Nephron (organoid): ENCODE data around the gene FOXP3.
"Not testable (repeated sequence)": the region's sequence is repeated elsewhere in the genome, so short reads cannot be mapped to it uniquely, and the experiment has no call there.

Source experiments
- H3K27ac Mint-ChIP-seq, 3 experiments: 2 replicates each; pipeline ENCODE4 v1.8.0; 2020; ENCODE audit warnings: mixed read lengths in 3 of 3, mild to moderate bottlenecking in 2 of 3, moderate library complexity in 1 of 3
- H3K27me3 Mint-ChIP-seq: 2 replicates; pipeline ENCODE4 v1.8.0; 2021; ENCODE audit warnings: low read depth, mild to moderate bottlenecking, moderate library complexity, mixed read lengths
- H3K36me3 Mint-ChIP-seq: 2 replicates; pipeline ENCODE4 v1.8.0; 2020; ENCODE audit warnings: low read depth, mixed read lengths
- H3K4me1 Mint-ChIP-seq: 2 replicates; pipeline ENCODE4 v1.8.0; 2020; ENCODE audit warnings: mixed read lengths
- H3K4me3 Mint-ChIP-seq, 3 experiments: 2 replicates each; pipeline ENCODE4 v1.8.0; 2020; ENCODE audit warnings: mild to moderate bottlenecking in 3 of 3, mixed read lengths in 3 of 3, moderate library complexity in 2 of 3
- H3K9me3 Mint-ChIP-seq: 2 replicates; pipeline ENCODE4 v1.8.0; 2020; ENCODE audit warnings: mixed read lengths
- TF ChIP-seq, protein P1 (sequence below), 3 experiments: fragments of 200-600 bp; sonication (generic); IDR thresholded peaks; one replicate each; pipeline ENCODE4 v1.5.0; 2021; ENCODE audit warnings: antibody characterized with exemption in 3 of 3; ENCODE audit not compliant: unreplicated experiment in 3 of 3

Gene FOXP3

DNA sequence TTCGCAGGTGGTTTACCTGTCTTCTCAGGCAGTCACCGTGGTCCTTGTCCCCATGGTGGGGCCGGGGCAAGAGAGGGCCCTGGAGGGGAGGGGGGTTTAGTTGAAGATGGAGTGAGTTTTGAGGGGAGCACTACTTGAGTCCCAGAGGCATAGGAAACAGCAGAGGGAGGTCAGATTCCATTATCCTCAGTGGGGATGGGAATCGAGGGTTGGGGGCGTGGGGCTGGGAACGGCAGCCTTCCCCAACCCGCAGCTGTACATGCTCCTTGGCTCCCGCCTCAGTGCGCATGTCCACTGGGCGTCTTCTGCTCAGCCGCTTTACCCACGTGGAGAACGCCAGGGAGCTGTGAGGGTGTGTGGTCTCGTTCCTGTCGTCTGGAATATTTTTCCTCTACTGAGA is 38.8 kb upstream of the FOXP3 start, which contains the start of gene GAGE10:
Gene GAGE10 (plus strand): TSS at position 301 of the 400 bp plus-strand sequence. CDS start 1,214 bp downstream, outside the sequence.
- no peak within 1 kb of the TSS for H3K4me3 Mint-ChIP-seq
- no peaks in the 10 kb centered on the region for H3K36me3 Mint-ChIP-seq
- TF ChIP-seq, protein P1, sequence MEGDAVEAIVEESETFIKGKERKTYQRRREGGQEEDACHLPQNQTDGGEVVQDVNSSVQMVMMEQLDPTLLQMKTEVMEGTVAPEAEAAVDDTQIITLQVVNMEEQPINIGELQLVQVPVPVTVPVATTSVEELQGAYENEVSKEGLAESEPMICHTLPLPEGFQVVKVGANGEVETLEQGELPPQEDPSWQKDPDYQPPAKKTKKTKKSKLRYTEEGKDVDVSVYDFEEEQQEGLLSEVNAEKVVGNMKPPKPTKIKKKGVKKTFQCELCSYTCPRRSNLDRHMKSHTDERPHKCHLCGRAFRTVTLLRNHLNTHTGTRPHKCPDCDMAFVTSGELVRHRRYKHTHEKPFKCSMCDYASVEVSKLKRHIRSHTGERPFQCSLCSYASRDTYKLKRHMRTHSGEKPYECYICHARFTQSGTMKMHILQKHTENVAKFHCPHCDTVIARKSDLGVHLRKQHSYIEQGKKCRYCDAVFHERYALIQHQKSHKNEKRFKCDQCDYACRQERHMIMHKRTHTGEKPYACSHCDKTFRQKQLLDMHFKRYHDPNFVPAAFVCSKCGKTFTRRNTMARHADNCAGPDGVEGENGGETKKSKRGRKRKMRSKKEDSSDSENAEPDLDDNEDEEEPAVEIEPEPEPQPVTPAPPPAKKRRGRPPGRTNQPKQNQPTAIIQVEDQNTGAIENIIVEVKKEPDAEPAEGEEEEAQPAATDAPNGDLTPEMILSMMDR (IDR thresholded peaks at IDR 0.05; ENCODE audit: unreplicated experiment in 3 of 3): no peak
- no peaks in the 10 kb centered on the region for H3K4me1 Mint-ChIP-seq
- peaks cover 13% of the 10 kb centered on the region for H3K9me3 Mint-ChIP-seq
- no peak within 1 kb of the TSS for H3K27ac Mint-ChIP-seq
- no peaks in the 10 kb centered on the region for H3K27me3 Mint-ChIP-seq

DNA sequence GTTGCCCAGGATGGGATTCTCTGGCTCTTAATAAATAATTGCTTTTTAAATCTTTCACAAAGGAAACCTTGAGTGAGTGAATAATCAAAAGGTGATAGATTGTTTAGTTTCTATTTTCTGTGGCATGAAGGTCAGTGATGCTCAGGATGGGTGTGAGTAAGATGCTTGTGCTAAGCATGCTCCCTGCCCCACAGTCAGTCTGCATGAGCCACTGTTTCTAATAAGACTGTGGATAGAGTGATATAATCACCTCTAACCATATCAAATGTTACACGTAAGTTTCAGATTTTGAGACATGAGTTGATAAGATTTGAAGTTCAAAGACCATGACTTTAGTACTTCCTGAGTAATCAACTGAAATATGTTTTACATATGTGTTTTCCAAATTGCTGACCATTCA is 36.2 kb upstream of the FOXP3 start:
- H3K36me3 Mint-ChIP-seq: no peaks in the 10 kb centered on the region
- no peaks in the 10 kb centered on the region for H3K27me3 Mint-ChIP-seq
- no peak overlapping the region for H3K27ac Mint-ChIP-seq
- no peaks in the 10 kb centered on the region for H3K4me1 Mint-ChIP-seq
- H3K9me3 Mint-ChIP-seq: peaks cover 26% of the 10 kb centered on the region
- TF ChIP-seq, protein P1 (IDR thresholded peaks at IDR 0.05; ENCODE audit: unreplicated experiment in 3 of 3): no peak
- no peak overlapping the region for H3K4me3 Mint-ChIP-seq

DNA sequence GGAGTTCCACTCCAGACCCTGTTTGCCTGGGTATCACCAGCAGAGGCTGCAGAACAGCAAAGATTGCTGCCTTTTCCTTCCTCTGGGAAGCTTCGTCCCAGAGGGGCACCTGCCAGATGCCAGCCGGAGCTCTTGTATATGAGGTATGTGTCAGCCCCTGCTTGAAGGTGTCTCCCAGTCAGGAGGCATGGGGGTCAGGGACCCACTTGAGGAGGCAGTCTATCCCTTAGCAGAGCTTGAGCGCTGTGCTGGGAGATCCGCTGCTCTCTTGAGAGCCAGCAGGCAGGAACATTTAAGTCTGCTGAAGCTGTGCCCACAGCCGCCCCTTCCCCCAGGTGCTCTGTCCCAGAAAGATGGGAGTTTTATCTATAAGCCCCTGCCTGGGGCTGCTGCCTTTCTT is 34.8 kb upstream of the FOXP3 start:
- peaks cover 26% of the 10 kb centered on the region for H3K9me3 Mint-ChIP-seq
- not testable (repeated sequence) for H3K27me3 Mint-ChIP-seq, H3K36me3 Mint-ChIP-seq, H3K4me1 Mint-ChIP-seq, H3K27ac Mint-ChIP-seq, H3K4me3 Mint-ChIP-seq

DNA sequence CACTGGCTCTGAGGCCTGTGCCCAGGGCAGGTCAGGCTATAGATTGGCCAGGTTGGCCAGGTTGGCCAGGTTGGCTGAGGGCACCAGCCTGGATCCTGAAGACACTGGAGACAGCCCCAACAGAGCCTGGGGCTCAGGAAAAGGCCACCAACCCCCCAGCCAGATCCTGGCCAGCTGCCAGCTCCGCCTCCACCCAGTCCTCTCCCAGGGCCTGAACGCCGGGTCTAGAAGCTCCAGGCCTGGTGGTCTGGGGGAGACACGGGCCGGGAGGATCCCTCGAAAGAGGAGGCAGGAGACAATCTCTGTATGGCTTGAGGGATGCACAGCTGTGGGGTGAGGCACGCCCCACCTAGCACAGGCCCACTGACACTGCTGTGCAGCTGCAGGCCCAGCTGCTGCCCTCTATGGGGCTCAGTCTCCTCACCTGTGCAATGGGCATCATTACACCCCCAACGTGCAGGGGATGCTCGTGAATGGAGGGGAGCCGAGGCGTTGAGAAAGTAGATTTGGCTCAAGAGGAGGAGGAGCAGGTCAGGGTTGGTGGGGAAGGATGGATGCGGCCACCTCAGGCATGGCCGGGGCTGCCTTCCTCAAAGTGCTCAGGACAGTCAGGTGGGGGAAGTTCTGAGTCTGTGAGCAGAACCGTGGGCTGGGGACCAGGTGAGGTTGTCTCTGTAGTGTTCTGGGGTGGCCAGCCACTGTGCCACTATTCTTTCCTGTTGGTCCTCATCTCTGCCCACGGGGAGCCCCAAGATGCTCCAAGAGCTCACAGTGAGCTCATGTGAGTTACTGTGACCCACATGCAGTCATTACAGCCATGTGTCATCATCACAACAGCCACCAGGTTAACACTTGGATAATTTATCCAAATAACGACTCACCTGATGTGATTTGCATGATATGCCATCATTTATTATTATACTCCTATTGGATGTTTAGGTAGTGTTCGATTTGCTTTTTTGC is 28.2 kb upstream of the FOXP3 start:
- no peaks in the 10 kb centered on the region for H3K27me3 Mint-ChIP-seq
- no peak overlapping the region for H3K27ac Mint-ChIP-seq
- no peak overlapping the region for H3K4me3 Mint-ChIP-seq
- TF ChIP-seq, protein P1 (IDR thresholded peaks at IDR 0.05; ENCODE audit: unreplicated experiment in 3 of 3): no peak
- no peaks in the 10 kb centered on the region for H3K4me1 Mint-ChIP-seq
- H3K9me3 Mint-ChIP-seq: peaks cover 13% of the 10 kb centered on the region
- no peaks in the 10 kb centered on the region for H3K36me3 Mint-ChIP-seq

DNA sequence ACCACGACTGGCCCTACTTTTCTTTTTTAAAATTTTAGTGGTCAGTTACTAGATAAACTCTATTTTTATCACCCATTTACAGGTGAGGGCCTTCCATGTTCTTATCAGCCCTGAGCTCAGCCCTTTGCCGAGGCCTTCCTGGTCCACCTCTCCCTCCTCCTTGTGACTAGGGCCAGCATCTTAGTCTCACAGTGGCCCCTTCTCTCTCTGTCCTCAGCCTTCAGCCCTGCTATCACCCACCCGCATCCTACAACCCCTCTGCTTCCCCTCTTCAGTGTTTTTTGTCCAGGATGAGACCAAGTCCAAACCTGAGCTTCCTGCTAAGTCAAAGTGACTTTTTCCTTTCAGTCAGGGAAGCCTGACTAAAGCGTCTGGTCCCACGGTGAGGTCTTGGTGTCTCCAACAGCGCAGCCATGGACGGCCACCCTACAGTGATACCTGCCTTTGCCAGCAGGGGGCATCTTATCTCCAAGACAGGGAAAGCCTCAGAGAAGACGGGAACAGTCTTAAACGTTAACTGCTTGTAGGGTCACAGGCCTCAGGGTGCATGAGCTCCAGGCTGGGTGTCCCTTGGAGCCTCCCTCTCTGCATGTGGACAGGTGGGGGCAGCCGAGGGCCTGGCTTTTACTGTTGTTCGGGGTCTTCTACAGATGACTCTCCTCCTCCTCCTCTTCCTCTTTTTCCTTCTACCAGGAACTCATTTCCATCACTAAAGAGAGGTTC is 27.3 kb upstream of the FOXP3 start:
- Mint-ChIP-seq H3K4me1 (no peaks in the 10 kb centered on the region), H3K27me3 (no peaks in the 10 kb centered on the region), H3K9me3 (peaks cover 15% of the 10 kb centered on the region), H3K36me3 (no peaks in the 10 kb centered on the region), H3K4me3 (no peak overlapping the region), H3K27ac (peak overlapping the region in 2 of 3 experiments; percentile 10 to 58)
- TF ChIP-seq, protein P1 (IDR thresholded peaks at IDR 0.05; ENCODE audit: unreplicated experiment in 3 of 3): peak; percentile 47 to 55 (median 48)

DNA sequence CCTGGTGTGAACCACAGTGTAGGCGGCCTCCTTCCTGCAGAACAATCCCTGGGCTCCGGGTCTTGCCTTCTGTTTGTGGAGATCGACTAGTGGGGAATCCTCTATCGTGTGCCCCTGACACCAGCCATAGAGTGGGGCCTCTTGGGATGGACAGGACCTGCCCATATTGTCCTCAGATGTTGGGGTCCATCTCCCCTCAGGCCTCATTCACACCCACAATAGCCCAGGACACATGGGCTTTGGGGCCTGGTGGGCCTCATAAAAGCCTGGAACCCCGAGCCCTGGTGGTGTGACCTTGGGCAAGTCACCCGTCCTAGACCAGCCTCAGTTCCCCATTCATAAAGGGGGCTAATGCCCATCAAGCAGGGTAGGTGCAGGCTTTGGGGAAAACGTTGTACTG is 25.7 kb upstream of the FOXP3 start:
- TF ChIP-seq, protein P1 (IDR thresholded peaks at IDR 0.05; ENCODE audit: unreplicated experiment in 3 of 3): no peak
- Mint-ChIP-seq H3K4me1 (no peaks in the 10 kb centered on the region), H3K4me3 (no peak overlapping the region), H3K27ac (no peak overlapping the region), H3K27me3 (no peaks in the 10 kb centered on the region), H3K36me3 (no peaks in the 10 kb centered on the region), H3K9me3 (peaks cover 5% of the 10 kb centered on the region)
